GM10847 (cell line): ENCODE results near the gene LIN7B.

Experiments
- POLR2A ChIP-seq: IDR thresholded peaks from 2 replicates; pipeline ENCODE4 v1.6.1; 2011; ENCODE audit not compliant: insufficient read length; ENCODE audit errors: extremely low read depth

Gene LIN7B

DNA sequence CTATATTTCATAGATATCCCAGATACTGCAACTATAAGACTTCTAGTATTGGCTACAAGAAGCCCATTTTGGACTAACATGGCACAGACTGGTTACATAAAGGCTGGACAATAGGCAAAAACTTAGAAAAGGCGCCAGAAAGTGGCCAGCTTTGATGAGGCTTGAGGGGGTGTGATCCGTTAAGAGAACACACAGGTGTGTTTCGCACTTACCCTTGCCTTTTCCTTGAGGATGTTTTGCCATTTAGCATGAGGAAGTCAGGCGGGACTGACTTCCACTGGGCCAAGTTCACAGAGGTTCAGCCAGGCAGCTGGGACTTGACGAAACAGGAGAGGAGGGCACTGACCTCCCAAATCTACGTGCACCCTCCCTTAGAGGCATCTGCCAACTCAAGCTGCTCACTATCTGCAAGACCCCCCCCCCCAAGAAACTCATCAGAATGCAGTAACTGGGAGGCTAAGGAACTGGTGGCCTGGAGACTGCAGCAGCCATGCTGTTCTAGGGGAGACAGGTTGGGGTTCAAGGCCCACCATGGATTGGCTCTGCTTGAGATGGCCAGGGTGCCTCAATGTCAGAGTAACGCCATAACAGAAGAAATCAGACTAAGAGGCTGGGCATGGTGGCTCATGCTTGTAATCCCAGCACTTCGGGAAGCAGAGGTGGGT, 4.5 kb upstream of the LIN7B start:
- TF ChIP-seq POLR2A = no peak

GRCh38 chr19:49110567-49110966, 3.6 kb upstream of the LIN7B start:
- no peak for TF ChIP-seq POLR2A

- no peak for TF ChIP-seq POLR2A
Measured at GRCh38 chr19:49111218-49111998, 2.8 kb upstream of the LIN7B start.

DNA sequence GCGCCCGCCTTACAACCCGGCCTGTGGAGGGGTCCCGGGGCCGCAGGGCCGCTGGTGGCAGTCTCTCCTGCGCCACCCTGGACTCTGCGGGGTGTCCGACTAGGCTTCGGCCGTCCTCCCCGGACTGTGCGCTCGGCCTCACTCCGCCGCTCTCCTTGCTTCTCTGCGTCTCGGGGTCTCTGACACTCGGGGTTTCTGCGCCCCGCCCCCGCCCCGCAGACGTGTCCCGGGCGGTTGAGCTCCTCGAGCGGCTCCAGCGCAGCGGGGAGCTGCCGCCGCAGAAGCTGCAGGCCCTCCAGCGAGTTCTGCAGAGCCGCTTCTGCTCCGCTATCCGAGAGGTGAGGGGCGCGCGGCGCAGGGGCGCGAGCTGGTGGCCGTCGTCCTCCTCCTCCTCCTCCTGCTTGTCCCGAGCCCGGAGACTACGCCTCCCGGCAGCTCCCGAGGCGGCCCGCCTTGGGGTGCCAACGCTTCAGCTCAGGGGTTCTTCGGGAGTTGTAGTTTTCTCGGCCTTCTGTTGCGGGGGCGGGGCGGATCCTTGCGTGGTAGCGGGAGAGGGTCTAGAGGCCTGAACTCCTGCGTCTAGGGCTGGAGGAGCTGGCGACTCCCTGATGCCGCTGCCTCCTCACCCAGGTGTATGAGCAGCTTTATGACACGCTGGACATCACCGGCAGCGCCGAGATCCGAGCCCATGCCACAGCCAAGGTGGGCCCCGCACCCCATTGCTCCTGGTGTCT, 627 bp downstream of the LIN7B start:
- TF ChIP-seq POLR2A = no peak

DNA sequence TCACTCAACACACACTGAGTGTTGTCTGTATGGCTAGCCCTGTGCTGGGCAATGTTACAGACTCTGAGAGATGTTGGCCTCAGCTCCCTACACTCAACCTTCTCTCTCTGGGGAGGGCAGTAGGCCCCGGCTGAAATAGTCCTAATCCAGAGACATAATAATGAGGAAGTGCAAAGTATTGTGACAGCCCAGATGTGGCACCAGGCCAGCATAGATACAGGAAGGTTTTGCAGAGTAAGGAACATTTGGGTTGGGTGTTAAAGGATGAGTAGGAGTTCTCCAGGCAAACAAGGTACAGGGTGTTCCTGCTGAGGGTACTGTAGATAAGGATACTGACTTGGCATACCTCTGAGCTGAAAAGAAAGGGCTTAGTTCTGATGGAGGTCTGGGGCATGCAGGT, 2.4 kb downstream of the LIN7B start:
- no peak for TF ChIP-seq POLR2A

- TF ChIP-seq POLR2A = no peak
Measured at GRCh38 chr19:49117677-49118564, 3.8 kb downstream of the LIN7B start.

DNA sequence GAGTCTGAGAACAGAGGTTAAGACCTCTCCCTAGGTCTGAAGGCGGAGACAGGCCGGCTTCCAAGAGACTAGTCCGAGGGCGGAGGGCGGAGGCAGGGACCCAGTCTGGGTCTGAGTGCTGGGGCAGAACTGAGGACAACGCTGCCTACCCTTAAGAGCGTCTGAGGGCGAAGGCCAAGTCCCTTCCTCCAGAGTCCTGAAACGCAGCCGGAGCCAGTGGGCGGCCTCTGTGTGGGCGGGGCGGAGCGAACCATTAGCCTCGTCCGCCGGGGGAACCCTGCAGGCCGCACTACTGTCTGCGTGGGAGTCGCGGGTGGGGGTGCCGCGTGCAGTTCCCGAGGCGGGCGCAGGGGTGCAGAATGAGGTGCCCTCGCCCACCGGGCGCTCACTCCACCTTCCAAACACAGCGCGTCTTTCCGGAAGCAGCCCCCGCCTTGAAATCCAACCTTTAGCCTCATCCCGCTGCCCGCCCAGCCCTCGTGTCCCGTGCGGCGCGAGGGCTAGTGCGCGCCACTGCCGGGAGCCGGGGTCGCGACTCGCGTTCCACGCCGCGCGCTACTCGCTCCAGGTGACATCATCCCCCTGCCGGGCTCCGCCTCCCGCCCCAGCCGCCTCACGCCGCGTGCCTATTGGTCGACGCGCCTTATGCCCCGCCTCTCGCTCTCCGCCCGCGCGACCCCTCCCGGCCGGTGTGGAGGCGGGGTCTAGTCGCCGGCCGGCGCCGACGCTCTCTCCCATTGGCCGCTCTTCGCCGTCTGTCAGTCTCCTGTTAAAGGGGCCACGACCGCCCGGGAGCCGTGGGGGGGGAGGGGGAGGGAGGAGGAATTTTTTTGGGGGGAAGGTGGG, 4.6 kb downstream of the LIN7B start, which contains the start of gene C19orf73:
TSS of gene C19orf73 (minus strand) at position 579 of the 846 bp plus-strand sequence. CDS start at position 458, 121 bp downstream.
- TF ChIP-seq POLR2A = peak; percentile 14

DNA sequence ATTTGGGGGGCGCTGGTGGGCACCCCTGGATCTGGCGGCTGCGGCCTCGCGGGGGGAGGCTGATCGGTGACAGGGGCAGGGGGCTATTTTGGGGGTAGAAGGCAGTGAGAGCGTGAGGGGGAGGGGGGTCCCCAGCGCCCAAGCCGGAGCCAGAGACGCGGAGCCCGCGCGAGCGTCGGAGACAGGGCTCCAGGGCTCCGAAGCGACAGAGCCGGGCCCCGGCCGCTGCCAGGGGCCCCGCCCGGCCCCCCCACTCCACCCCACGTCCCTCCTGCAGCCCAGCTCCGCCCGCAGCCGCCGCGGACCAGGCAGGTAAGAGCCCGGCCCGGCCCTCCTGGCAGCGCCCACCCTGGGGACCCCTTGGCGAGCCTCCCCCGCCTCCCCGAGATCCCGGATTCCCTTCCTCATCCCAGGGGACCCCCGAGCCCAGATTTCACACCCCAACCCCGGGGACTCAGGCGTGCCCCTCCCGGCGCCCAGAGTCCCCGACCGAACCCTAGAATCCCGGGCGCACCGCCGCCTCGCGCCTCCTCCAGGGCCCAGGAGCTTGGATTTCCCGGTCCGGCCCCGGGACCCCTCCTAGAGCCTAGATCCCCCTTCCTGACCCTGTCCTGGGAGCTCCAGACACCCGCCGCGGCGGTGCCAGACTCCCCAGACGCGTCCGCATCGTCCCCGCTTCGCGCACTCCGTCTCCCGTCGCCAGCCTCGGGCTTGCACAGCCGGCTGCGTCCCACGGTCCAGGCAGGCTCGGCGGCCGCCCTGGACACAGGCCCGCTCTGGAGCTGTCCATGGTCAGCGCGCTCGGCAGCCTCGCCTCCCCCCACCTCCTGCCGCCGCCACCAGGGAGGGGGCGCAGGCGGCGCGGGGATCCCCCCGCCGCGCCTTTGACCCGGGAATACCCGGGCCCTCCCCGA, 5.5 kb downstream of the LIN7B start, which contains the start of gene PPFIA3:
TSS of gene PPFIA3 (plus strand) at position 134 of the 914 bp plus-strand sequence. CDS start 8,330 bp downstream, outside the sequence.
- TF ChIP-seq POLR2A = no peak

- TF ChIP-seq POLR2A = no peak
Measured at GRCh38 chr19:49120325-49120683, 6.1 kb downstream of the LIN7B start.

DNA sequence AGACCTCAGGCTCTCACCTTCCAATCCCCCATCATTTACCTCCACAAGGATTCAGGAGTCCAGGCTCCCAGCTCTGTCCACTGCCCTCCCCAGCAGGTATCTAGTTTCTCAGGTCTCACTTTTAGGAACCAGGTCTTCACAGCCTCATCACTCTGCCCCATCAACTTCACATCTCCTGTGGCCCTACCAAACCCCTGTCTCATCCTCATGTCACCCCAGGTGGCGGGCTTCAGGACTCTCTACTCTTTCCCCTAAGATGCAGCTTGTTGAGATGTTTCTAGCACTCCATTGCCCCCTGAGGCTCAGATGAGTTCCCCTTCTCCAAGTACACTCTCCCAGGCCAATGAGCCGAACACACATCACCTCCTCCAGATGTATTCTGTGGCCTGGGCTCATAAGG, 6.7 kb downstream of the LIN7B start:
- no peak for TF ChIP-seq POLR2A

- no peak for TF ChIP-seq POLR2A
Measured at GRCh38 chr19:49125025-49125731, 11.0 kb downstream of the LIN7B start.

- TF ChIP-seq POLR2A = no peak
Measured at GRCh38 chr19:49126575-49126974, 12.4 kb downstream of the LIN7B start.

- TF ChIP-seq POLR2A = peak; percentile 40
Measured at GRCh38 chr19:49127674-49128544, 13.7 kb downstream of the LIN7B start.
